Tibial nerve (tissue), 4 donors: ENCODE data around the gene COX6A1. TPM values are rescaled to one million over a fixed set of nuclear protein-coding genes. Genes with fewer than 3 reads are reported as not detected.
A peak's percentile ranks its signal among the peaks of the same experiment; 100 is the strongest.

Experiments
- DNase-seq, 2 donors: peaks; one replicate each; pipeline ENCODE4 v3.0.0-alpha.2; 2019; ENCODE audit warnings: low spot score in 2 of 2
- H3K27ac ChIP-seq, 4 donors: fragments of 200-600 bp; sonication (generic) in 3 of 4; one replicate each; pipeline ENCODE4 v1.5.1; 2017 to 2019; ENCODE audit warnings: mild to moderate bottlenecking in 1 of 4
- H3K27me3 ChIP-seq, 2 donors: fragments of 200-600 bp; sonication (generic) in 1 of 2; one replicate each; pipeline versions ENCODE4 v1.5.1 to v1.6.0; 2017 to 2019
- H3K36me3 ChIP-seq, 3 donors: fragments of 200-600 bp; sonication (generic); one replicate each; pipeline ENCODE4 v1.5.1; 2018 to 2019
- H3K4me1 ChIP-seq, 4 donors: fragments of 200-600 bp; sonication (generic) in 3 of 4; one replicate each; pipeline ENCODE4 v1.5.1; 2017 to 2019
- H3K4me3 ChIP-seq, 4 donors: fragments of 200-600 bp; sonication (generic) in 3 of 4; one replicate each; pipeline ENCODE4 v1.5.1; 2017 to 2019; ENCODE audit warnings: mild to moderate bottlenecking in 1 of 4, moderate library complexity in 1 of 4
- H3K9me3 ChIP-seq, 4 donors: fragments of 200-600 bp; sonication (generic) in 3 of 4; one replicate each; pipeline ENCODE4 v1.5.1; 2017 to 2019
- EP300 ChIP-seq, 2 donors: sonication (generic); formaldehyde crosslinking; IDR thresholded peaks; one replicate each; pipeline ENCODE4 v1.6.1; 2017; ENCODE audit warnings: antibody characterized with exemption in 2 of 2, mild to moderate bottlenecking in 1 of 2
- POLR2A ChIP-seq, 2 donors: fragments of 450-650 bp; IDR thresholded peaks; one replicate each; pipeline ENCODE4 v1.6.1; 2017; ENCODE audit warnings: antibody characterized with exemption in 2 of 2, mild to moderate bottlenecking in 2 of 2, moderate library complexity in 2 of 2
- WGBS, 2 donors: methylation state at CpG; one replicate each; pipeline ENCODE4 v1.1.5; 2018; 5-methylcytosine and 5-hydroxymethylcytosine counted together
- total RNA-seq, 4 donors: library from RNA; depleted of rRNA; stranded (reverse); fragments of >200 nt; gene quantifications; one replicate each; pipeline ENCODE4 v1.1.0, GENCODE V29; 2016
- TF ChIP-seq, protein P1 (sequence below), 5 experiments: fragments of 200-600 bp in 3 of 5; fragments of 450-650 bp in 2 of 5; sonication (generic) in 3 of 5; IDR thresholded peaks; one replicate each; pipeline ENCODE4 v1.5.1; 2016 to 2019; ENCODE audit warnings: antibody characterized with exemption in 5 of 5, mild to moderate bottlenecking in 3 of 5, moderate library complexity in 2 of 5

Gene COX6A1
- total RNA-seq, 4 donors from 2014 or later, result 458 to 661 (median 570) TPM

DNA sequence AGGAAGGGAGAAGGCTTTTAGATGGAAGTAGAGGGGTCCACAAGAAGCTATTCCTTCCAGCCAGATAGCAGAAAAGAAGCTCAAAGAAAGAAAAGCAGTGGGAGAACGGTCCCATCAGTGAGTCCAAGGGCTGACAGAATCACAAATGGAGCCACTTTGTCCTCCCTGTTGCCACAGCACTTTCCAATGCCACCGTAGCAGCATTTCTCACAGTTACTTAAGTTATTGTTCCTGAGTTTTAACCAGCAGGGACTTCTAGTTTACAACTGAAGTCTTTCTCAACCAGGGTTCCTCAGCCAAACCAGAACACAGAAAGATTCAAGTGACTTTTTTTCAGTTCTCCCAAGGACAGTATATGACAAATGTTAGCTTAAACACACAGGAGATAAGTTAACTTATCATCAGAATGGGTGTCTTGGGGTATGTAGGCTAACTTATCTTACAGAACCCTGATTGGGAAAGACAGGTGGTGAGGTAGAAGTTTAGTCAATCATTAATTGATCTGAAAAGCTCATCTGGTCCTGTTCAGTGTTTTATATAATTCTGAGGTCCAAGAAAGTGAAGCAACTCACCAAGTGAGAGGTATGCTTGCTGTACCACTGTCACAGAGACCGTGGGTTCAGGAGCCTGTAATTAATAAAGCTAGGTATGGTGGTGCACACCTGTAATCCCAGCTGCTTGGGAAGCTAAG is 15.3 kb downstream of the COX6A1 start:
- Histone ChIP-seq H3K4me3 (no peak overlapping the region), H3K4me1 (peaks cover 0 to 12% (median 0%) of the 10 kb centered on the region in 4 donors), H3K36me3 (peaks cover 0 to 82% (median 0%) of the 10 kb centered on the region in 3 donors), H3K27me3 (no peaks in the 10 kb centered on the region), H3K9me3 (no peaks in the 10 kb centered on the region), H3K27ac (no peak overlapping the region)
- no peak for DNase-seq
- WGBS, 2 donors, result 90 to 95% methylated on average over 3 of the region's 3 CpGs
- TF ChIP-seq, protein P1, sequence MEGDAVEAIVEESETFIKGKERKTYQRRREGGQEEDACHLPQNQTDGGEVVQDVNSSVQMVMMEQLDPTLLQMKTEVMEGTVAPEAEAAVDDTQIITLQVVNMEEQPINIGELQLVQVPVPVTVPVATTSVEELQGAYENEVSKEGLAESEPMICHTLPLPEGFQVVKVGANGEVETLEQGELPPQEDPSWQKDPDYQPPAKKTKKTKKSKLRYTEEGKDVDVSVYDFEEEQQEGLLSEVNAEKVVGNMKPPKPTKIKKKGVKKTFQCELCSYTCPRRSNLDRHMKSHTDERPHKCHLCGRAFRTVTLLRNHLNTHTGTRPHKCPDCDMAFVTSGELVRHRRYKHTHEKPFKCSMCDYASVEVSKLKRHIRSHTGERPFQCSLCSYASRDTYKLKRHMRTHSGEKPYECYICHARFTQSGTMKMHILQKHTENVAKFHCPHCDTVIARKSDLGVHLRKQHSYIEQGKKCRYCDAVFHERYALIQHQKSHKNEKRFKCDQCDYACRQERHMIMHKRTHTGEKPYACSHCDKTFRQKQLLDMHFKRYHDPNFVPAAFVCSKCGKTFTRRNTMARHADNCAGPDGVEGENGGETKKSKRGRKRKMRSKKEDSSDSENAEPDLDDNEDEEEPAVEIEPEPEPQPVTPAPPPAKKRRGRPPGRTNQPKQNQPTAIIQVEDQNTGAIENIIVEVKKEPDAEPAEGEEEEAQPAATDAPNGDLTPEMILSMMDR (IDR thresholded peaks at IDR 0.05), result no peak
- TF ChIP-seq POLR2A (IDR thresholded peaks at IDR 0.05), result no peak
- no peak for TF ChIP-seq EP300 (IDR thresholded peaks at IDR 0.05)

- H3K4me3 ChIP-seq, result no peak overlapping the region
- no peak for DNase-seq
- TF ChIP-seq, protein P1 (IDR thresholded peaks at IDR 0.05), result peak in 4 of 5 experiments; percentile 29 to 61 (median 44)
- TF ChIP-seq POLR2A (IDR thresholded peaks at IDR 0.05), result no peak
- no peak for TF ChIP-seq EP300 (IDR thresholded peaks at IDR 0.05)
- 60 to 68% methylated on average over 4 of the region's 4 CpGs for WGBS, 2 donors
- peaks cover 0 to 90% (median 0%) of the 10 kb centered on the region in 3 donors for H3K36me3 ChIP-seq
- H3K4me1 ChIP-seq, result peaks cover 0 to 6% (median 0%) of the 10 kb centered on the region in 4 donors
- H3K27me3 ChIP-seq, result no peaks in the 10 kb centered on the region
- no peak overlapping the region for H3K27ac ChIP-seq
- H3K9me3 ChIP-seq, result no peaks in the 10 kb centered on the region
These were observed 16.1 kb downstream of the COX6A1 start for GRCh38 chr12:120453977-120454376.

GRCh38 chr12:120455302-120455701 is 17.4 kb downstream of the COX6A1 start:
- DNase-seq, result no peak
- Histone ChIP-seq H3K4me1 (no peaks in the 10 kb centered on the region), H3K4me3 (no peak overlapping the region), H3K27me3 (no peaks in the 10 kb centered on the region), H3K27ac (no peak overlapping the region), H3K36me3 (peaks cover 0 to 90% (median 0%) of the 10 kb centered on the region in 3 donors), H3K9me3 (no peaks in the 10 kb centered on the region)
- TF ChIP-seq EP300 (IDR thresholded peaks at IDR 0.05) (no peak), POLR2A (IDR thresholded peaks at IDR 0.05) (no peak)
- TF ChIP-seq, protein P1 (IDR thresholded peaks at IDR 0.05), result no peak
- WGBS, 2 donors, result 89 to 95% methylated on average over 7 of the region's 7 CpGs

- Histone ChIP-seq H3K4me1 (no peaks in the 10 kb centered on the region), H3K9me3 (no peaks in the 10 kb centered on the region), H3K27me3 (no peaks in the 10 kb centered on the region), H3K27ac (no peak overlapping the region), H3K36me3 (peaks cover 0 to 91% (median 0%) of the 10 kb centered on the region in 3 donors), H3K4me3 (no peak overlapping the region)
- no peak for DNase-seq
- 83% methylated on average over 6 of the region's 6 CpGs for WGBS, 2 donors
- TF ChIP-seq POLR2A (IDR thresholded peaks at IDR 0.05), result no peak
- TF ChIP-seq, protein P1 (IDR thresholded peaks at IDR 0.05), result no peak
- TF ChIP-seq EP300 (IDR thresholded peaks at IDR 0.05), result no peak
These were observed 19.2 kb downstream of the COX6A1 start for GRCh38 chr12:120457133-120457532.

- no peak overlapping the region for H3K27ac ChIP-seq
- WGBS, 2 donors, result 88 to 93% methylated on average over 3 of the region's 3 CpGs
- no peak overlapping the region for H3K4me3 ChIP-seq
- no peak for DNase-seq
- no peaks in the 10 kb centered on the region for H3K9me3 ChIP-seq
- peaks cover 0 to 98% (median 2%) of the 10 kb centered on the region in 3 donors for H3K36me3 ChIP-seq
- H3K4me1 ChIP-seq, result peaks cover 0 to 1% (median 0%) of the 10 kb centered on the region in 4 donors
- TF ChIP-seq POLR2A (IDR thresholded peaks at IDR 0.05), result no peak
- TF ChIP-seq, protein P1 (IDR thresholded peaks at IDR 0.05), result no peak
- no peak for TF ChIP-seq EP300 (IDR thresholded peaks at IDR 0.05)
- no peaks in the 10 kb centered on the region for H3K27me3 ChIP-seq
These were observed 22.2 kb downstream of the COX6A1 start for GRCh38 chr12:120460157-120460556.
